ENCODE data around the gene ZNF280C.
"Not testable (repeated sequence)": the region's sequence is repeated elsewhere in the genome, so short reads cannot be mapped to it uniquely, and the experiment has no call there.

ZNF280C gene

GRCh38 chrX:130247996-130248395 lies 20.7 kb downstream of the ZNF280C start:
- ATAC-seq (replicated peaks; ENCODE audit: extremely low read depth, poor library complexity, severe bottlenecking) (no peak), DNase-seq (ENCODE audit: low spot score in 2 of 2) (no peak)
- H3K27me3 Mint-ChIP-seq, result no peaks in the 10 kb centered on the region
- no peak overlapping the region for H3K4me3 Mint-ChIP-seq
- peaks cover 10% of the 10 kb centered on the region for H3K36me3 Mint-ChIP-seq (ENCODE audit: insufficient read depth)
- H3K9me3 Mint-ChIP-seq, result no peaks in the 10 kb centered on the region
- H3K27ac Mint-ChIP-seq (ENCODE audit: low read depth), result no peak overlapping the region
- H3K4me1 Mint-ChIP-seq, result peaks cover 8% of the 10 kb centered on the region

GRCh38 chrX:130246084-130246483 lies 22.6 kb downstream of the ZNF280C start:
- Mint-ChIP-seq H3K27ac (ENCODE audit: low read depth) (no peak overlapping the region), H3K27me3 (no peaks in the 10 kb centered on the region), H3K9me3 (no peaks in the 10 kb centered on the region)

GRCh38 chrX:130245441-130245840 lies 23.3 kb downstream of the ZNF280C start:
- DNase-seq (ENCODE audit: low spot score in 2 of 2) (no peak), ATAC-seq (replicated peaks; ENCODE audit: extremely low read depth, poor library complexity, severe bottlenecking) (no peak)
- H3K4me1 Mint-ChIP-seq, result peaks cover 7% of the 10 kb centered on the region
- no peak overlapping the region for H3K4me3 Mint-ChIP-seq
- no peaks in the 10 kb centered on the region for H3K27me3 Mint-ChIP-seq
- H3K9me3 Mint-ChIP-seq, result no peaks in the 10 kb centered on the region
- H3K27ac Mint-ChIP-seq (ENCODE audit: low read depth), result no peak overlapping the region
- peaks cover 13% of the 10 kb centered on the region for H3K36me3 Mint-ChIP-seq (ENCODE audit: insufficient read depth)

More at GRCh38 chrX:130246084-130246483, 22.6 kb downstream of the ZNF280C start:
- DNase-seq (ENCODE audit: low spot score in 2 of 2) (no peak), ATAC-seq (replicated peaks; ENCODE audit: extremely low read depth, poor library complexity, severe bottlenecking) (no peak)
- Mint-ChIP-seq H3K4me1 (peaks cover 8% of the 10 kb centered on the region), H3K4me3 (no peak overlapping the region), H3K36me3 (ENCODE audit: insufficient read depth) (peaks cover 13% of the 10 kb centered on the region)

- not testable (repeated sequence) for H3K4me3 Mint-ChIP-seq; ATAC-seq (replicated peaks; ENCODE audit: extremely low read depth, poor library complexity, severe bottlenecking); DNase-seq (ENCODE audit: low spot score in 2 of 2); H3K9me3 Mint-ChIP-seq; H3K27me3 Mint-ChIP-seq; H3K4me1 Mint-ChIP-seq; H3K27ac Mint-ChIP-seq (ENCODE audit: low read depth)
- H3K36me3 Mint-ChIP-seq (ENCODE audit: insufficient read depth), result peaks cover 20% of the 10 kb centered on the region
These were observed 37.5 kb downstream of the ZNF280C start for GRCh38 chrX:130231184-130231583.

GRCh38 chrX:130228871-130229270 lies 39.8 kb downstream of the ZNF280C start:
- Mint-ChIP-seq H3K9me3 (no peaks in the 10 kb centered on the region), H3K36me3 (ENCODE audit: insufficient read depth) (peaks cover 24% of the 10 kb centered on the region), H3K4me3 (no peak overlapping the region), H3K27ac (ENCODE audit: low read depth) (no peak overlapping the region), H3K4me1 (no peaks in the 10 kb centered on the region), H3K27me3 (no peaks in the 10 kb centered on the region)
- ATAC-seq (replicated peaks; ENCODE audit: extremely low read depth, poor library complexity, severe bottlenecking) (no peak), DNase-seq (ENCODE audit: low spot score in 2 of 2) (no peak)

- Mint-ChIP-seq H3K27ac (ENCODE audit: low read depth) (no peak overlapping the region), H3K4me1 (no peaks in the 10 kb centered on the region), H3K9me3 (no peaks in the 10 kb centered on the region), H3K27me3 (no peaks in the 10 kb centered on the region), H3K36me3 (ENCODE audit: insufficient read depth) (peaks cover 19% of the 10 kb centered on the region), H3K4me3 (no peak overlapping the region)
- DNase-seq (ENCODE audit: low spot score in 2 of 2) (no peak), ATAC-seq (replicated peaks; ENCODE audit: extremely low read depth, poor library complexity, severe bottlenecking) (no peak)
These were observed 43.9 kb downstream of the ZNF280C start for GRCh38 chrX:130224810-130225209.

GRCh38 chrX:130216320-130216719 lies 52.4 kb downstream of the ZNF280C start:
- Mint-ChIP-seq H3K4me1 (peaks cover 12% of the 10 kb centered on the region), H3K9me3 (no peaks in the 10 kb centered on the region), H3K27me3 (no peaks in the 10 kb centered on the region), H3K36me3 (ENCODE audit: insufficient read depth) (peaks cover 16% of the 10 kb centered on the region), H3K4me3 (no peak overlapping the region), H3K27ac (ENCODE audit: low read depth) (no peak overlapping the region)
- DNase-seq (ENCODE audit: low spot score in 2 of 2) (no peak), ATAC-seq (replicated peaks; ENCODE audit: extremely low read depth, poor library complexity, severe bottlenecking) (no peak)

GRCh38 chrX:130213376-130213775 lies 55.3 kb downstream of the ZNF280C start:
- Mint-ChIP-seq H3K27me3 (no peaks in the 10 kb centered on the region), H3K9me3 (no peaks in the 10 kb centered on the region), H3K4me1 (peaks cover 14% of the 10 kb centered on the region), H3K36me3 (ENCODE audit: insufficient read depth) (peaks cover 17% of the 10 kb centered on the region), H3K27ac (ENCODE audit: low read depth) (no peak overlapping the region), H3K4me3 (no peak overlapping the region)
- ATAC-seq (replicated peaks; ENCODE audit: extremely low read depth, poor library complexity, severe bottlenecking) (no peak), DNase-seq (ENCODE audit: low spot score in 2 of 2) (no peak)

- H3K9me3 Mint-ChIP-seq, result no peaks in the 10 kb centered on the region
- peaks cover 18% of the 10 kb centered on the region for H3K36me3 Mint-ChIP-seq (ENCODE audit: insufficient read depth)
- no peak for ATAC-seq (replicated peaks; ENCODE audit: extremely low read depth, poor library complexity, severe bottlenecking)
- DNase-seq (ENCODE audit: low spot score in 2 of 2), result no peak
- no peak overlapping the region for H3K27ac Mint-ChIP-seq (ENCODE audit: low read depth)
- H3K4me1 Mint-ChIP-seq, result peaks cover 14% of the 10 kb centered on the region
- no peak overlapping the region for H3K4me3 Mint-ChIP-seq
- H3K27me3 Mint-ChIP-seq, result no peaks in the 10 kb centered on the region
These were observed 56.3 kb downstream of the ZNF280C start for GRCh38 chrX:130212371-130212770.

- peak overlapping the region; percentile 50 for H3K27ac Mint-ChIP-seq (ENCODE audit: low read depth)
- no peak overlapping the region for H3K4me3 Mint-ChIP-seq
- no peaks in the 10 kb centered on the region for H3K9me3 Mint-ChIP-seq
- ATAC-seq (replicated peaks; ENCODE audit: extremely low read depth, poor library complexity, severe bottlenecking) (no peak), DNase-seq (ENCODE audit: low spot score in 2 of 2) (no peak)
- peaks cover 18% of the 10 kb centered on the region for H3K36me3 Mint-ChIP-seq (ENCODE audit: insufficient read depth)
- no peaks in the 10 kb centered on the region for H3K27me3 Mint-ChIP-seq
- peaks cover 14% of the 10 kb centered on the region for H3K4me1 Mint-ChIP-seq
These were observed 57.1 kb downstream of the ZNF280C start for GRCh38 chrX:130211415-130212186.

- no peak overlapping the region for H3K27ac Mint-ChIP-seq (ENCODE audit: low read depth)
- no peak for DNase-seq (ENCODE audit: low spot score in 2 of 2)
- no peaks in the 10 kb centered on the region for H3K4me1 Mint-ChIP-seq
- no peak for ATAC-seq (replicated peaks; ENCODE audit: extremely low read depth, poor library complexity, severe bottlenecking)
- no peaks in the 10 kb centered on the region for H3K27me3 Mint-ChIP-seq
- peaks cover 16% of the 10 kb centered on the region for H3K36me3 Mint-ChIP-seq (ENCODE audit: insufficient read depth)
- H3K9me3 Mint-ChIP-seq, result no peaks in the 10 kb centered on the region
- no peak overlapping the region for H3K4me3 Mint-ChIP-seq
These were observed 64.1 kb downstream of the ZNF280C start for GRCh38 chrX:130204647-130205046.

GRCh38 chrX:130197464-130197863 lies 71.2 kb downstream of the ZNF280C start:
- ATAC-seq (replicated peaks; ENCODE audit: extremely low read depth, poor library complexity, severe bottlenecking), result no peak
- no peak for DNase-seq (ENCODE audit: low spot score in 2 of 2)
- Mint-ChIP-seq H3K36me3 (ENCODE audit: insufficient read depth) (no peaks in the 10 kb centered on the region), H3K4me3 (no peak overlapping the region), H3K27ac (ENCODE audit: low read depth) (no peak overlapping the region), H3K27me3 (no peaks in the 10 kb centered on the region), H3K4me1 (no peaks in the 10 kb centered on the region), H3K9me3 (no peaks in the 10 kb centered on the region)

GRCh38 chrX:130196466-130196865 lies 72.2 kb downstream of the ZNF280C start:
- H3K27ac Mint-ChIP-seq (ENCODE audit: low read depth), result no peak overlapping the region
- no peaks in the 10 kb centered on the region for H3K27me3 Mint-ChIP-seq
- DNase-seq (ENCODE audit: low spot score in 2 of 2) (no peak), ATAC-seq (replicated peaks; ENCODE audit: extremely low read depth, poor library complexity, severe bottlenecking) (no peak)
- no peak overlapping the region for H3K4me3 Mint-ChIP-seq
- no peaks in the 10 kb centered on the region for H3K36me3 Mint-ChIP-seq (ENCODE audit: insufficient read depth)
- H3K4me1 Mint-ChIP-seq, result no peaks in the 10 kb centered on the region
- H3K9me3 Mint-ChIP-seq, result no peaks in the 10 kb centered on the region
